IMR-90 (cell line): ENCODE measurements around the gene NCLN. TPM values are rescaled to one million over a fixed set of nuclear protein-coding genes. Genes with fewer than 3 reads are reported as not detected.

Source experiments
- ATAC-seq: fragments of 200-7000 bp; cut with Tn5 transposase; 2 replicates; pipeline ENCODE4 v1.9.1; 2020; ENCODE audit warnings: low read depth, mild to moderate bottlenecking, moderate library complexity
- BruUV-seq: library from RNA; stranded (reverse); fragments of 400-500 nt; replicated peaks from 2 replicates; lab custom pipeline; 2021; lab: Mats Ljungman, UMichigan
- CTCF ChIA-PET: fragments of 300-600 bp; formaldehyde crosslinking; extraction: SDS; loops from one replicate; lab custom pipeline; 2021; ENCODE audit warnings: antibody characterized with exemption; lab: Yijun Ruan, JAX
- POLR2A ChIA-PET: fragments of 300-600 bp; sonication (Branson Sonifier 250); formaldehyde crosslinking; loops from one replicate; lab custom pipeline; 2022; ENCODE audit warnings: antibody characterized with exemption; ENCODE audit not compliant: unreplicated experiment; lab: Charles Lee
- DNase-seq: peaks from one replicate; pipeline ENCODE4 v3.0.0; 2013
- H2AFZ ChIP-seq: replicated peaks from 2 replicates; pipeline ENCODE3; 2013; ENCODE audit warnings: low read length, mild to moderate bottlenecking; ENCODE audit not compliant: poor library complexity
- H2AK5ac ChIP-seq: 2 replicates; pipeline ENCODE4 v1.6.1; 2013; ENCODE audit warnings: low read depth, low read length, inconsistent platforms
- H2AK9ac ChIP-seq: replicated peaks from 2 replicates; pipeline ENCODE3; 2013; ENCODE audit warnings: mild to moderate bottlenecking, low read depth, low read length, moderate library complexity; ENCODE audit not compliant: poor library complexity
- H2BK120ac ChIP-seq: 2 replicates; pipeline ENCODE4 v1.6.1; 2013; ENCODE audit warnings: low read depth, low read length, inconsistent platforms
- H2BK15ac ChIP-seq: 3 replicates; pipeline ENCODE4 v1.6.1; 2013; ENCODE audit warnings: low read depth, low read length, inconsistent platforms
- H2BK20ac ChIP-seq: 2 replicates; pipeline ENCODE4 v1.6.1; 2013; ENCODE audit warnings: low read depth, mild to moderate bottlenecking, inconsistent platforms, low read length, moderate library complexity
- H2BK5ac ChIP-seq: 2 replicates; pipeline ENCODE4 v1.6.1; 2013; ENCODE audit warnings: mild to moderate bottlenecking, low read depth, low read length, inconsistent platforms; ENCODE audit not compliant: poor library complexity, severe bottlenecking
- H3K14ac ChIP-seq: replicated peaks from 2 replicates; pipeline ENCODE4 v1.6.1; 2013; ENCODE audit warnings: low read depth, low read length, inconsistent platforms
- H3K18ac ChIP-seq: 2 replicates; pipeline ENCODE4 v1.6.1; 2013; ENCODE audit warnings: low read depth, low read length, control low read depth
- H3K23ac ChIP-seq: 2 replicates; pipeline ENCODE4 v1.6.1; 2013; ENCODE audit warnings: low read depth, low read length, inconsistent platforms
- H3K27ac ChIP-seq: 2 replicates; pipeline ENCODE4 v1.5.1; 2013; ENCODE audit warnings: mild to moderate bottlenecking, control low read depth, low read length; ENCODE audit not compliant: insufficient read depth
- H3K27me3 ChIP-seq: 2 replicates; pipeline ENCODE4 v1.6.1; 2013; ENCODE audit warnings: low read length; ENCODE audit not compliant: control insufficient read depth, insufficient read depth
- H3K36me3 ChIP-seq: 2 replicates; pipeline ENCODE4 v1.6.1; 2013; ENCODE audit warnings: low read length, mixed read lengths; ENCODE audit not compliant: control insufficient read depth, insufficient read depth
- H3K4ac ChIP-seq: 2 replicates; pipeline ENCODE4 v1.6.1; 2013; ENCODE audit warnings: low read depth, low read length, inconsistent platforms
- H3K4me1 ChIP-seq: 2 replicates; pipeline ENCODE4 v1.6.1; 2013; ENCODE audit warnings: low read length, mixed read lengths; ENCODE audit not compliant: control insufficient read depth, insufficient read depth
- H3K4me2 ChIP-seq: 2 replicates; pipeline ENCODE4 v1.6.1; 2013; ENCODE audit warnings: low read depth, mild to moderate bottlenecking, control low read depth, low read length, moderate library complexity
- H3K4me3 ChIP-seq: 2 replicates; pipeline ENCODE4 v1.5.1; 2013; ENCODE audit warnings: low read depth, mild to moderate bottlenecking, control low read depth, low read length, moderate library complexity; ENCODE audit not compliant: insufficient read depth
- H3K56ac ChIP-seq: 2 replicates; pipeline ENCODE4 v1.6.1; 2013; ENCODE audit warnings: low read length, inconsistent platforms; ENCODE audit not compliant: insufficient read depth; ENCODE audit errors: extremely low read depth
- H3K79me1 ChIP-seq, 2 experiments: 2 replicates each; pipeline ENCODE4 v1.6.1; 2013; ENCODE audit warnings: low read length in 2 of 2, inconsistent platforms in 1 of 2, low read depth in 1 of 2
- H3K9ac ChIP-seq: 2 replicates; pipeline ENCODE4 v1.6.1; 2013; ENCODE audit warnings: low read depth, low read length, control low read depth
- H3K9me1 ChIP-seq: 2 replicates; pipeline ENCODE4 v1.6.1; 2013; ENCODE audit warnings: low read length, inconsistent platforms; ENCODE audit not compliant: insufficient read depth
- H3K9me3 ChIP-seq: 2 replicates; pipeline ENCODE4 v1.6.1; 2013; ENCODE audit warnings: low read length; ENCODE audit not compliant: control insufficient read depth, insufficient read depth
- H4K20me1 ChIP-seq: 2 replicates; pipeline ENCODE4 v1.6.1; 2013; ENCODE audit warnings: low read length, inconsistent platforms; ENCODE audit not compliant: insufficient read depth
- H4K5ac ChIP-seq: 2 replicates; pipeline ENCODE4 v1.6.1; 2013; ENCODE audit warnings: mild to moderate bottlenecking, low read depth, low read length, control low read depth
- H4K8ac ChIP-seq, 2 experiments: 2 replicates each; pipeline ENCODE4 v1.6.1; 2013; ENCODE audit warnings: low read depth in 2 of 2, low read length in 2 of 2, control low read depth in 1 of 2, inconsistent platforms in 1 of 2
- H4K91ac ChIP-seq: 2 replicates; pipeline ENCODE4 v1.6.1; 2013; ENCODE audit warnings: low read depth, low read length, inconsistent platforms; ENCODE audit not compliant: insufficient read depth
- CTCF ChIP-seq: conservative IDR thresholded peaks from 2 replicates; pipeline ENCODE4 v1.5.1; 2012; ENCODE audit warnings: mild to moderate bottlenecking, low read depth, low read length, improper control_type of control experiment
- ELK1 ChIP-seq: fragments of 150-350 bp; IDR thresholded peaks from 2 replicates; pipeline ENCODE4 v1.6.1; 2016; ENCODE audit warnings: low read depth, mild to moderate bottlenecking, low read length, moderate library complexity, borderline replicate concordance
- MAFK ChIP-seq: IDR thresholded peaks from 2 replicates; pipeline ENCODE4 v1.6.1; 2012; ENCODE audit warnings: low read depth, low read length, improper control_type of control experiment
- MXI1 ChIP-seq: IDR thresholded peaks from 2 replicates; pipeline ENCODE4 v1.6.1; 2012; ENCODE audit warnings: low read depth, mild to moderate bottlenecking, low read length, moderate library complexity, borderline replicate concordance
- RAD21 ChIP-seq: IDR thresholded peaks from 2 replicates; pipeline ENCODE4 v1.6.1; 2012; ENCODE audit warnings: low read length, improper control_type of control experiment
- WGBS, 2 experiments: methylation state at CpG; one replicate each; pipeline versions ENCODE4 v1.1.5 to v1.1.7; 2013; ENCODE audit warnings: missing lambda C conversion rate in 2 of 2; ENCODE audit not compliant: insufficient read length in 1 of 2; ENCODE audit errors: extremely low coverage in 2 of 2; 5-methylcytosine and 5-hydroxymethylcytosine counted together
- dilution Hi-C: fragments of 300-500 bp; cut with HindIII; formaldehyde crosslinking; loops from one replicate; pipeline ENCODE4 v1.14.3; 2018; ENCODE audit warnings: low sequenced_read_pairs; ENCODE audit not compliant: unreplicated experiment
- in situ Hi-C: fragments of 300-500 bp; cut with MboI; formaldehyde crosslinking; loops from 3 replicates; pipeline ENCODE4 v1.14.3; 2019; ENCODE audit warnings: low sequenced_read_pairs, inconsistent platforms, mixed read lengths
- intact Hi-C: fragments of 100-400 bp; cut with micrococcal nuclease; formaldehyde crosslinking; loops from 2 replicates; pipeline ENCODE4 v1.10.0; 2022
- polyA plus RNA-seq, 3 experiments: library from polyadenylated mRNA; depleted of rRNA; stranded (reverse); fragments of >200 nt; gene quantifications; 2 replicates each; pipeline ENCODE4 v1.2.3, GENCODE V29; 2012; ENCODE audit warnings: low replicate concordance in 1 of 3
- total RNA-seq: library from RNA; depleted of rRNA; stranded (reverse); fragments of >200 nt; gene quantifications from 2 replicates; pipeline ENCODE4 v1.2.3, GENCODE V29; 2012

The NCLN gene
- total and polyA plus RNA-seq, 2 of the 4 experiments (the other 2 are of a cell fraction): 32.8 to 90.8 TPM

GRCh38 chr19:3149526-3150505 is 35.9 kb upstream of the NCLN start:
- Histone ChIP-seq H2BK15ac (no peak overlapping the region), H3K56ac (no peak overlapping the region), H2AK5ac (no peak overlapping the region; the same call in 1 of the 2 replicates), H3K36me3 (no peaks in the 10 kb centered on the region), H3K27ac (no peak overlapping the region), H4K8ac (no peak overlapping the region), H3K14ac (no peak overlapping the region), H4K20me1 (no peaks in the 10 kb centered on the region; the same call in 1 of the 2 replicates), H2BK20ac (no peak overlapping the region), H2BK120ac (no peak overlapping the region), H3K4me1 (peaks cover 2% of the 10 kb centered on the region; the same call in 1 of the 2 replicates), H3K4me3 (no peak overlapping the region), H3K79me1 (peaks cover 0 to 5% of the 10 kb centered on the region in 2 experiments; a peak in 1 of 4 replicates), H4K5ac (no peak overlapping the region), H2BK5ac (no peak overlapping the region), H2AFZ (peak overlapping the region; percentile 82), H3K9ac (no peak overlapping the region), H3K18ac (no peak overlapping the region), H3K9me3 (no peaks in the 10 kb centered on the region), H3K27me3 (no peaks in the 10 kb centered on the region), H3K23ac (no peak overlapping the region), H3K4me2 (no peak overlapping the region), H3K9me1 (peaks cover 8% of the 10 kb centered on the region; the same call in 1 of the 2 replicates), H3K4ac (no peak overlapping the region), H4K91ac (no peak overlapping the region), H2AK9ac (no peak overlapping the region)
- POLR2A ChIA-PET: no interaction called here
- no TSS peak for BruUV-seq
- ATAC-seq (no peak), DNase-seq (no peak)
- intact Hi-C loops (no loop called here), dilution Hi-C loops (no loop called here), in situ Hi-C loops (no loop called here)
- CTCF ChIA-PET: no interaction called here
- TF ChIP-seq MAFK (no peak), CTCF (no peak), ELK1 (no peak), MXI1 (no peak), RAD21 (no peak)
- WGBS, 2 experiments: 45% methylated on average over 18 of the region's 35 CpGs; no CpG with 5 or more reads in 1 of the 2 experiments
